LoVo (cell line): ENCODE measurements around the gene SCAMP3.
"Not testable (repeated sequence)": the region's sequence is repeated elsewhere in the genome, so short reads cannot be mapped to it uniquely, and the experiment has no call there.

Experiments
- DNase-seq: peaks from one replicate; pipeline ENCODE4 v3.0.0-alpha.2; 2016; ENCODE audit warnings: low spot score

The SCAMP3 gene

GRCh38 chr1:155227261-155228095, 34.7 kb downstream of the SCAMP3 start:
- peak; percentile 98 for DNase-seq

- peak; percentile 53 for DNase-seq
These were observed 35.3 kb downstream of the SCAMP3 start for GRCh38 chr1:155226910-155227260.

DNA sequence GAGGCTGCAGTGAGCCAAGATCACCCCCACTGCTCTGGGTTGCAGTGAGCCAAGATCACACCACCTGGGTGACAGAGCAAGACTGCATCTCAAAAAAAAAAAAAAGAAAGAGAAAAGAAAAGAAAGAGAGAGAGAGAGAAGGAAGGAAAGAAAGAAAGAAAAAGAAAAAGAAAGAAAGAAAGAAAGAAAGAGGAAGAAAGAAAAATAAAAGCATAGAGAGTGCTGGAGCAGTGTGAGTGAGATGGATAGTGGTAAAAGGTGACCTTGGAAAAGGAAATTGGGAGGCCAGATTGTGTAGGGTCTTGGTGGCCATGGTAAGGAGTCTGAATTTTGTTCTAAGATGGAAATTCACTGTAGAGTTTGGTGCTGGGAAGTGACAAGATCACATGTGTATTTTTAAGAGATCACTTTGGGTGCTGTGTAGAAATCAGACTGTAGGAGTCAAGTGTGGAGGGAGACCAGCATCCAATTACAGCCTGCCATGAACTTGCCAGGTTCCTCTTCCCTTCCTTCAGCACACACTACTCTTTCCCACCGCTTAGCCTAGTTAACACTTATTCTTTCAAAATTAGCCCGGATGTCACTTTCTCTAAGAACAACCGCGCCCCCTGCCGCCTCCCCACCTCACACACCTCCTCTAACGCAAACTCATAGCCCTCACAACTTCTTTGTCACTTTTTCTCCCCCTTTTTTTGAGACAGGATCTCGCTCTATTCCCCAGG, 35.8 kb downstream of the SCAMP3 start:
- DNase-seq, result peak; percentile 68

- not testable (repeated sequence) for DNase-seq
These were observed 36.8 kb downstream of the SCAMP3 start for GRCh38 chr1:155225404-155225759.

- DNase-seq, result no peak
These were observed 39.1 kb downstream of the SCAMP3 start for GRCh38 chr1:155223047-155223446.

GRCh38 chr1:155220211-155220965, 41.8 kb downstream of the SCAMP3 start:
- DNase-seq, result not testable (repeated sequence)

DNA sequence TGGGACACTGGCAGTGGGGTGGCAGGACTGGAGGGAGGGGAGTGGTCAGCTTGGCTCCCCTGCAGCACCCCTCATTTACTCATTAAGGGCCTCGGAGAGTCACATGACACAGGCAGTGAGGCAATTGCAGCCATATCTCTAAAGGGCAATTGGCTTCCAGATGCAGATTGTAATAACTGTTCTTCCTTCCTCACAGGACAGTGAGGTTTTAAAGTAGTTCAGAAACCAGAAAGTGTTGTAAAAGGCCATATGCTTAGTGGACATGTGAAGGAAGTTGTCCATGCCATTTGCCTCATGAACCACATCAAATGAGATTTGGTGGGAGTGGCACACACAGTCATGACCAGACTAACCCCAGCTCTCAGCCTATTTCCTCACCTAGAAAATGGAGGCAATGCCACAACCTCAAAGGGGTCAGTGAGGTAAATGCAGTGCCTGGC, 42.5 kb downstream of the SCAMP3 start:
- DNase-seq, result no peak

- no peak for DNase-seq
These were observed 43.1 kb downstream of the SCAMP3 start for GRCh38 chr1:155218854-155219591.

DNA sequence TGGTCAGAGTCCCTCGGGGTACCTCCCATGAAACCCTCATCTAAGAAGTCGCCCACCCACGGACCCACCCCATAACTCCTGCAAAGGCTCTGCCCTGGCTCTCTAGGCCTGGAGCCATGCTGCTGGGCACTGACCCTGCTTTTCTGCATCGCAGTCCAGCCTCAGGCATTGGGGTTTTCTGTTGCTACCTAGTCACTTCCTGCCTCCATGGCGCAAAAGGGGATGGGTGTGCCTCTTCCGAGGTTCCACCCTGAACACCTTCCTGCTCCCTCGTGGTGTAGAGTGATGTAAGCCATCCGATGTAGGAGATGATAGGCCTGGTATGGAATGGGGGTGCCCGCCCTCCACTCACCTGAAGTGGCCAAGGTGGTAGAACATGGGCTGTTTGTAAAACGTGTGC, 47.5 kb downstream of the SCAMP3 start:
- not testable (repeated sequence) for DNase-seq

DNA sequence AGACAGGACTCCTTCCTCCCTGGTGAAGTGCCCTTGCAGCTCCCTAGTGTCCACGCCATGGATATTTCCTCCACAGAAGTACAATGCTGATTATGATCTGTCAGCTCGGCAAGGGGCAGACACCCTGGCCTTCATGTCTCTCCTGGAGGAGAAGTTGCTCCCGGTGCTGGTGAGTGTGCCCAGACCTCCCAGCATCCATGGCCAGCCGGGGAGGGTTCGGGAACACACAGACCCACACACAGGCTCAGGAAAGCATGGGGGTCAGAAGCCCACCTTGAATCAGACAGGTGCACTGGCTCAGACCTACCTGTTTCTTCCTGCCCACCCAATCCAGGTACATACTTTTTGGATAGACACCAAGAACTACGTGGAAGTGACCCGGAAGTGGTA, 50.1 kb downstream of the SCAMP3 start:
- DNase-seq, result not testable (repeated sequence)

- DNase-seq, result not testable (repeated sequence)
These were observed 50.6 kb downstream of the SCAMP3 start for GRCh38 chr1:155211381-155212050.

GRCh38 chr1:155210314-155211104, 51.7 kb downstream of the SCAMP3 start:
- no peak for DNase-seq

DNA sequence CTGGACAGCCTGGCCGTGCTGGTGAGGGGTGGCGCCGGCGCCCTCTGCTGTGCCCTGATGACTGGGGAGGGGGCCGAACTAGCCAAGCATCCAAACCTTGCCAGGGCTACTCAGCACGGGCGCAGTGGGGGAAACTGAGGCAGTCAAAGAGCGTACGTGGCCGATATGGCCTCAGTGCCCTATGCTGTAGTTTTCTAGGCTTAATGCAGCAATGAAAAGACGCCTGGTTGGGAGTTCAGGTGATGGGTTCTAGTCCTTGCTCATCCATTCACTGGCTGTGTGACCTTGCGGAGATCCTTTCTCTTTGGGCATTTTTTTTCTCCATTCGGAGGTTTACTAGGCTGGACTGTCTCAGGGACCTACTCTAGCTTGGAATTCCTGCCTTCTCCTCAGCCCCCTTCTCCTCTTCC, 52.8 kb downstream of the SCAMP3 start:
- DNase-seq, result no peak

DNA sequence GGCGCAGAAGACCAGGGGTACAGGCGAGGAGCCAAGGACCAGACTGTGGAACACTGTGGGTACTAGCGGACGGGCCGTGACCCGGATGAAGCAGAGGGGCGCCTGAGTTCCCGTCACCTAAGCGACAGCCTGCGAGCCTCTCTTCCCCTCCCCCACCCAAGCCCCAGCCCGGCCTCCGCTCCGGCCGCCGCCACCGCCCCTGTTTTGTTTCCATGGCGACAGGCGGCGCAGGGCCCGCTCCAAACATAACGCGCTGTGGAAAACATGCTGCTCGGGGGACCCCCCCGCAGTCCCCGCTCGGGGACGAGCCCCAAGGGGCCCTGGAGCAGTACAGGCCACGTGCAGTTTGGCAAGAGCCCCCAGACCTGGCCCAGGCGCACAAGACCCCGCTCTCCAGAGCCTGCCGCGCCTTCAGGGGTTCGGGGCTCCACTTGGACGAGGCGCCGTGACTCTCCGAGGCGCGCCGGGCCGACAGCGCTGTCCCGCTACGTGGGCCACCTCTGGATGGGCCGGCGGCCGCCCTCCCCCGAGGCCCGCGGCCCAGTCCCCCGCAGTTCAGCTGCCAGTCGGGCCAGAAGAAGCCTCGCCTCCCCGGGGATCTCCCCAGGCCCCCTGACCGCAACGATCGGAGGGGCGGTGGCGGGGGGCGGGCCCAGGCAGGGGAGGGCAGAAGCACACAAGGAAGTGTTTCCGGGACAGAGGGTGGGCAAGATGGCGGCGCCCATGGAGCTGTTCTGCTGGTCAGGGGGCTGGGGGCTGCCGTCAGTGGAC, 53.4 kb downstream of the SCAMP3 start, which contains the start of gene MTX1:
TSS of gene MTX1 (plus strand) at position 155 of the 771 bp plus-strand sequence. CDS start at position 265, 110 bp downstream.
- peak; percentile 78 for DNase-seq

GRCh38 chr1:155207806-155208540, 54.2 kb downstream of the SCAMP3 start, which contains the start of gene THBS3:
Gene THBS3 (minus strand): TSS chr1:155207897. CDS start chr1:155207876, 21 bp downstream.
- no peak for DNase-seq

- DNase-seq, result peak; percentile 85
These were observed 55.0 kb downstream of the SCAMP3 start for GRCh38 chr1:155206891-155207805.
